Measurements from ENCODE around the gene KLHL2.
A peak's percentile ranks its signal among the peaks of the same experiment; 100 is the strongest.
"Not testable (repeated sequence)": the region's sequence is repeated elsewhere in the genome, so short reads cannot be mapped to it uniquely, and the experiment has no call there.

The KLHL2 gene

DNA sequence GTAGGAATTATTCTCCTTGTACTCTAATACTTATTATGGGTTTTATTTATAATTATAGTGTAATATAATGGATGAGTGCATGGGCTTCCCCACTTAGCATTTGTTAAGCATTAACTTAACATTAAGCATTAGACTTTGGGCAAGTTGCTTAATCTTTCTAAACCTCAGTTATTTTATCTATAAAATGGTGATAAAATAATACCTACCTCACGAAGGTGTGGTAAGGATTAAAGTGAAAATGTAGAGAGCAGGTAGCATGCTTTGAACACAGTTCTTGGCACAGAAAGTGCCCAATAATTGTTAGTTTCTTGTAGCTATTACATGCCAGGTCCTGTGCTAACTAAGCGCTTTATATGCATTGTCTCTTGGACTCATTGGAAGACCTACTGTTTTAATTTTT lies 122.7 kb downstream of the KLHL2 start:
- TF ChIP-seq, protein P1, sequence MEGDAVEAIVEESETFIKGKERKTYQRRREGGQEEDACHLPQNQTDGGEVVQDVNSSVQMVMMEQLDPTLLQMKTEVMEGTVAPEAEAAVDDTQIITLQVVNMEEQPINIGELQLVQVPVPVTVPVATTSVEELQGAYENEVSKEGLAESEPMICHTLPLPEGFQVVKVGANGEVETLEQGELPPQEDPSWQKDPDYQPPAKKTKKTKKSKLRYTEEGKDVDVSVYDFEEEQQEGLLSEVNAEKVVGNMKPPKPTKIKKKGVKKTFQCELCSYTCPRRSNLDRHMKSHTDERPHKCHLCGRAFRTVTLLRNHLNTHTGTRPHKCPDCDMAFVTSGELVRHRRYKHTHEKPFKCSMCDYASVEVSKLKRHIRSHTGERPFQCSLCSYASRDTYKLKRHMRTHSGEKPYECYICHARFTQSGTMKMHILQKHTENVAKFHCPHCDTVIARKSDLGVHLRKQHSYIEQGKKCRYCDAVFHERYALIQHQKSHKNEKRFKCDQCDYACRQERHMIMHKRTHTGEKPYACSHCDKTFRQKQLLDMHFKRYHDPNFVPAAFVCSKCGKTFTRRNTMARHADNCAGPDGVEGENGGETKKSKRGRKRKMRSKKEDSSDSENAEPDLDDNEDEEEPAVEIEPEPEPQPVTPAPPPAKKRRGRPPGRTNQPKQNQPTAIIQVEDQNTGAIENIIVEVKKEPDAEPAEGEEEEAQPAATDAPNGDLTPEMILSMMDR (IDR thresholded peaks at IDR 0.05; ENCODE audit: low read depth, low read length): no peak
- peak overlapping the region; percentile 11 to 93 for H3K4me3 ChIP-seq (replicated peaks in 1 of 2; ENCODE audit: low read depth in 2 of 2, low read length in 2 of 2)

DNA sequence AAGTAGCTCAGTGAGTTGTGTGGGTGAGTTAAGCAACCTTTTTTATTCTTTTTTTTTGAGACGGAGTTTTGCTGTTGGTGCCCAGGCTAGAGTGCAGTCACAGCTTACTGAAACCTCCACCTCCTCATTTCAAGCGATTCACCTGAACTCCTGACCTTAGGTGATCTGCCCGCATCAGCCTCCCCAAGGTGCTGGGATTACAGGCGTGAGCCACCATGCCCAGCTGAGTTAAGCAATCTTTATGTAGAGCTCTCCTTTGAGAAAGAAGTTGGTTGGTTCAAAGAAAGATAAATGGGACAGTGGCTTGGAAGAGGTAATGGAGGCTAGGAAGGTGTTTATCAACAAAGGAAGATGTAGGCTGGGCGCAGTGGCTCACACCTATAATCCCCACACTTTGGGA lies 123.3 kb downstream of the KLHL2 start:
- peak overlapping the region in 1 of 2 donors; percentile 93 for H3K4me3 ChIP-seq (replicated peaks in 1 of 2; ENCODE audit: low read depth in 2 of 2, low read length in 2 of 2)
- TF ChIP-seq, protein P1 (IDR thresholded peaks at IDR 0.05; ENCODE audit: low read depth, low read length): no peak
- no peak for DNase-seq (ENCODE audit: low read depth in 2 of 2)

More for the DNA sequence above, 122.7 kb downstream of the KLHL2 start:
- no peak for DNase-seq (ENCODE audit: low read depth in 2 of 2)

DNA sequence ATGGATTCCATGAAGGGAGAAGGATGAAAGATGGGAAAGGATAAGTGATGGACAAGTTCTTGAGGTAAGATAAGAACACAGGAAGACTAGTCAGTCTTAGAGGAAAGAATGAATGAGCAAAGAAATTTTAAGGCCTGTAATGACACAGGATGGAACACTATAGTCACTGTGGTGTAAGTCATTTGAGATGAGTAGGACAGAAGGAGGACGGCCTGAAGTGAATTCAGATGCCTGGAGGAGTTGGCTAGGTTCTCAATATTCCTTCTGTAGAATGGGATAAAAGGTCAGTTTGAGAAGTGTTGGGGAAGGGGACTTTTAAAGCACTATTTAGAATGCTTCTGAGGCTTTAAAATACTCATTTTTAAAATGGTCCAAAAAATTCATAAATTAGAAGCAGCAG lies 124.0 kb downstream of the KLHL2 start:
- DNase-seq (ENCODE audit: low read depth in 2 of 2): no peak
- TF ChIP-seq, protein P1 (IDR thresholded peaks at IDR 0.05; ENCODE audit: low read depth, low read length): no peak
- H3K4me3 ChIP-seq (replicated peaks in 1 of 2; ENCODE audit: low read depth in 2 of 2, low read length in 2 of 2): peak overlapping the region in 1 of 2 donors; percentile 93

DNA sequence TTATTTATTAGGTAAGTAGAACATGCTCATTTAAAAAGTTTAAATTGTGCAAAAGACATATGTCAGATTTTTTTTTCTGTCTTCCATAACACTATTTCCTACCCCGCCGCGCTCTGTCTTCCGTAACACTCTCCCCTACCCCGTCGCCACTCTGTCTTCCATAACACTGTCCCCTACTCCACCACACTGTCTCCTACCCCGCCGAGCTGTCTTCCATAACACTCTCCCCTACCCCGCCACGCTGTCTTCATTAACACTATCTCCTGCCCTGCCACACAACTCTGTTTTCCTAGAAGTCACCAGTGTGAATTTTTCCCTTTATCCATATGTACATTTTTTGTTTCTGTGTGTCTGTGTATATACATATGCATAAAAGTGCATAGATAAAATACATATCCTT lies 124.5 kb downstream of the KLHL2 start:
- TF ChIP-seq, protein P1 (IDR thresholded peaks at IDR 0.05; ENCODE audit: low read depth, low read length): no peak
- no peak for DNase-seq (ENCODE audit: low read depth in 2 of 2)
- peak overlapping the region; percentile 3 to 93 for H3K4me3 ChIP-seq (replicated peaks in 1 of 2; ENCODE audit: low read depth in 2 of 2, low read length in 2 of 2)

DNA sequence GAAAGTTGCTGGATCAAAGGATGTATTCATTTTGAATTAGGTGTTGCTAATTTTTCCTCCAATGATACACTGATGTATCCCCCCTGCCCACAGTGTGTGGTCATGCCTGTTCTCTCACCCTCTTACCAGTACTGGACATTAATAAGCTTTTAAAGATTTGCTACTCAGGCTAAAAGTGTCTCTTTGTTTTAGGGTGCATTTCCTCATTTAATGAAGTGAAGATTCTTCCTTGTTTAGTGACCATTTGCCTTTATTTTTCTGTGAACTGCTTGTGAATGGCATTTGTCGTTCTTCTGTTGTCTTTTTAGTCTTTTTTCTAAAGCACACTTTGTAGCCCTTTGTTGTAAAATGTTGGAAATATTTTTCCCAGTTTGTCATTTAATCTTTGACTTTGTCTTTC lies 125.1 kb downstream of the KLHL2 start:
- TF ChIP-seq, protein P1 (IDR thresholded peaks at IDR 0.05; ENCODE audit: low read depth, low read length): no peak
- peak overlapping the region in 1 of 2 donors; percentile 22 for H3K4me3 ChIP-seq (replicated peaks in 1 of 2; ENCODE audit: low read depth in 2 of 2, low read length in 2 of 2)
- no peak for DNase-seq (ENCODE audit: low read depth in 2 of 2)

DNA sequence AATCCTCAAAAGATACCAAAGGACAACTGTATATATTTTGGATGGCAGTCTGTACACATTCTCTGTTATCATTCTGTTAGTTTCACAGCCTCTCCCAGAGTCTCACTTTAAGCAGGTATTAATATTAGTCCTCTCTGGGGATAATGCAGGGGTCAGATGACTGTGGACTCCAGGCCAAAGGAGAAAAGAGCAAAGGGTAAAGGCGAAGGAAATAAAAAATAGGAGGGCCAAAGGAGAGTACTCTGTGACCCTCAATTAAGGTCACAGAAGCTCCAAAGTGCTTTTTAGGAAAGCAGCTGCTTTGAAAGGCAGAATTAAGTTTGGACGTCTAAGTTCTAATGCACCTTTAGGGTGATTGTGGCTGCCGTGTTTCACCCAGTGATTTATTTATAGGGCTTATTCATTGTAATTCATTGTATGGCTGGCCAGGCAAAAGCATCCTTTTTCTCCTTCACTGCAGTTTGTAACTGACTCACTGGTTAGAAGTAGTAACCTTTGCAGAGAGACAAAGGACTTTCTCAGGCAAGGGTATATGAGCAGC lies 127.9 kb downstream of the KLHL2 start:
- DNase-seq (ENCODE audit: low read depth in 2 of 2): no peak
- TF ChIP-seq, protein P1 (IDR thresholded peaks at IDR 0.05; ENCODE audit: low read depth, low read length): no peak
- no peak overlapping the region for H3K4me3 ChIP-seq (replicated peaks in 1 of 2; ENCODE audit: low read depth in 2 of 2, low read length in 2 of 2)

DNA sequence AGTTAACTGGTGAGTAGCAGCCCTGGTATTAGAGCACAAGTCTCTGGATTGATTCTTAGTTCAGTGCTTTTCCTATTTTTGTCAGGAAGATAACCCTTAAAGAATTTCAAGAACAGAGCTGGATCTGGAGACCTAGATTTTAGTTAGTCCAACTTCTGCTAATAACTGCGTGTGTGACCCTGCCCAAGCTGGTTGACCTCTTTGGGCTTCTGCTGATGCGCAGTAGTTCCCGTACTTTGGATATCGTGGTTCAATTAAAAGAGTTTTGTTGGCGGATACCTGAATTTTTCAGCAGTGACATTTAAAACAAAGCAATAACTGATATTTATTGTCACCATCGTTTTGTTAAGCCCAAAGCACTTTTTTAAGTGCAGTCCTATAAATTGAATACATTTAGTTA lies 129.4 kb downstream of the KLHL2 start:
- no peak overlapping the region for H3K4me3 ChIP-seq (replicated peaks in 1 of 2; ENCODE audit: low read depth in 2 of 2, low read length in 2 of 2)
- DNase-seq (ENCODE audit: low read depth in 2 of 2): no peak
- TF ChIP-seq, protein P1 (IDR thresholded peaks at IDR 0.05; ENCODE audit: low read depth, low read length): no peak

DNA sequence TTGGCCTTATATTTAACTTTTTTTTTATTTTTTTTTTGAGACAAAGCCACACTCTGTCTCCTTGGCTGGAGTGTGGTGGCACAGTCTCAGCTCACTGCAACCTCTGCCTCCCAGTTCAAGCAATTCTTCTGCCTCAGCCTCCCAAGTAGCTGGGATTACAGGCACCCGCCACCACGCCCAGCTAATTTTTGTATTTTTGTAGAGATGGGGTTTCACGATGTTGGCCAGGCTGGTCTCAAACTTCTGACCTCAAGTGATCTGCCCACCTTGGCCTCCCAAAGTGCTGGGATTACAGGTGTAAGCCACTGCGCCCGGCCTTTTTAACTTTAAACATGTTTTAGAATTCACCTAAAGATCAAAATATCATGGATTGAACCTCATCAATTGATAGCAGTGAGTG lies 135.0 kb downstream of the KLHL2 start:
- DNase-seq (ENCODE audit: low read depth in 2 of 2); H3K4me3 ChIP-seq (replicated peaks in 1 of 2; ENCODE audit: low read depth in 2 of 2, low read length in 2 of 2): not testable (repeated sequence)
